Measurements from ENCODE around the gene APCDD1L.

Gene APCDD1L

DNA sequence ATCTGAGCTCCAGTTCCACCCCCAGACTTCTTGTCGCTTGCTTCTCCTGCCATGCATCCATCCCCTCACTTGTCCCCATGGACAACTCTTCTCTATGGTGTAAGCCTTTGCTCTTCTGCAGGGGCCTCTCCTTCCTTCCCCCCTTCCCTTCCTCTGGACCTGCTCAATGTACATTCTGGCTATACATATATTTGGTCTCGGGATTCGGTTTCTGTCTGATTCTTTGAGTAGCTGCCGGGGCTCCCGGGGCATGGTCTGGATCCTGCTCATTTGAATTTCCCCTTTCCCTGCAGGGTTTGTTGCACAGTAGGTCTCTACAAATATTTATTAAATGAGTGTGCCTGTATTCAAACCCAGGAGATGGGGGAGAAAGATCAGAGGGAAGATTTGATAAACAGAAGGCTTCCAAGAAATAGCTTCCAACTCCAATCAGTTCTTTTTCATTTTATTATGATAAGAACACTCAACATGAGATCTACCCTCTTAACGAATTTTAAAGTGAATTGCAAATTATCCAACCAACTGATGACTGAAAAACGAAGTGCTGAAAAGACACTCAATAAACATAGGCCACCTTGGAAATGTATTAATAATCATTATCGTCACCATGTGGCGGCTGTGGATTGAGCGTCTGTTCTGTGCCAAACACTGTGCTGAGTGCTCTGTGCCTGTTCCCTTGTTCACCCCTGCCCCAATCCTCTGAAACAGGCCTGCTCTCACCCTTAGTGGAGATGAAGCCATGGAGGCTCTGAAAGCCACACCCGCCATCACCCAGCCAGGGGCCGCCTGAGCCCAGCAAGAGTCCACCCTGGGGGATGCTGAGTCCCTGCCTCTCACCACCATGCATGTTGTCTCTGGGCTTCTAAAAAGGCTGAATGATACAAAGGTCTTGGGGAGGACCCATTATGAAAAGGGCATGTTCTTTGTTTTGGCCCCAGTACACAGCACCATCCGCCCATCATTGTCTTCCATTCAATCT is 34.3 kb upstream of the APCDD1L start:
- H3K4me3 ChIP-seq (ENCODE audit: control insufficient read depth, low read depth, low read length): no peak overlapping the region
- TF ChIP-seq CTCF (conservative IDR thresholded peaks at IDR 0.05; ENCODE audit: control insufficient read depth, insufficient read depth, low read depth, low read length): no peak
- DNase-seq (ENCODE audit: low read depth): no peak

DNA sequence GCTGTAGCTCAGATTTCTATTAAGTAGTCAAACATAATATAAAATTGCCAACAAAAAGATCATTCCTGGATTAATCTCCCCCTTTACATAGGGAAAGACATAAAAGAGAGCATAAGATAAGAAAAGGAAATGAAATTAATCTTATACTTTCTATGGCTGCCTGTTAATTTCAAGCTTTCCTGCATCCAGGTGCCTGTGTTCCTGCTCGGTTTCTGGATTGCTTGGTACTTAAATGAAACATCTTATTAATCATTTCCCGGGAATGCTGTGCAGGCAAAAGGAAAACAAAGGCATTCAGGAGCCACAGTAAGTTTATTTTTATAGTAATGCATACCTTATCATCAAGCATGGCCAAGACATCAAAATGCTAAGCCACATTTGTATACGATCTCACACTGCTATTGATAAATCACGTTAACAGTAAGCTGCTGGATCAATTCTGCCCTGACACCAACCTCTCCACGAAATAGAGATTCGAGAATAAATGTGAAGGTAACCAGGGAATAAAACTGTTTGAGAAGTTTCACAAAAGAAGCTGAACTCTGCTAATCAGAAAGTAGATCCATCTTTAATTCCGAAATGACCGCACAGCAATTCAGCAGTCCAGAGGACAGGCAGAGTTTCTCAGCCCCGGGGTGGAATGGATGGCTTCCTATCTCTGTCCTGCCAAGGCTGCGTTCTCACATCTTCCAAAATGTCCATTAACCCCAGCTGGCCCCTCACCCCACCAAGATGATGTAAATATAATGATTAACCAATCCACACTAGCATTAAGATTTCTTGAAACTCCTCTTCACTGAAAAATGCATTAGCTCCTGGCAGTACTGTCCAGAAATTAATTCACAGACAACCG is 32.6 kb upstream of the APCDD1L start:
- H3K4me3 ChIP-seq (ENCODE audit: control insufficient read depth, low read depth, low read length): no peak overlapping the region
- no peak for TF ChIP-seq CTCF (conservative IDR thresholded peaks at IDR 0.05; ENCODE audit: control insufficient read depth, insufficient read depth, low read depth, low read length)
- DNase-seq (ENCODE audit: low read depth): no peak

DNA sequence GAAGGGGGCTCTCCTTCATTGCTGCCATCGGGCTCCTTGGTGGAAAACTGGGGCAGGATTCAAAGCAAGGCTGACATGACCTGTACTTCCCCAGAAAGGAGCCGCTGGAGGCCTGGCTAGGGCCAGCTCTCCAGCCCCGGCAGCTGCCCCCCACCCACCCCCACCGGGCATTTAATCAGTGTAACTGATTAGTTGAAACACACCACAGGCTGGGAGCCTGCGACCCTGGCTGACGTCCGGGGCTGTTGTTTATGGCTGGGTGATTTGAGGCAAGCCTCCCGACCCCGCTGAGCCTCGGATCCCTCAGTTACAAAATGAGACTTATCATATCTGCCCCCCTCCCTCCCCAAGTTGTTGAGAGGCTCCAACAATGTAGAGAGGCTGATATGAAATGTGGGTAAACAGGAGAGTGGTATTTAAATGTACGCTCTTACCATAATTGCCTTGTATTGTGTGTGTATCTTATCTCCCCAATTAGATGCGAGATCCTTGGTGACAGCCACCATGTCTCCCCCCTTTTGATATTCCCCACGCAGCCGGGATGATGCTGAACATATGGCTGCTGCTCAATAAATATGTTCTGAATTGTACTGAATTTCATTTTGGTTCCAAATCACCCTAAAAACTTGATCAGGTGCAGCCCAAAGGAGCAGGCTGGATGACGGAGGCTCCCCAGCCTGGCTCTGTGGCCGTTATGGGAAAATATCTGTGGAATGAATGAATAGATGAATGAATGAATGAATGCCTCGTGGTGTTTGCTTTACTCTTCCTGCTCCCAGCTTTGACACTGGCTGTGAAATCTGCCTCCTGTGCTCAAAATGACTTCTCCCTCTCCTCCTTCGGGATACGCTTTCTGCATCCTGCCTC is 31.8 kb upstream of the APCDD1L start:
- TF ChIP-seq CTCF (conservative IDR thresholded peaks at IDR 0.05; ENCODE audit: control insufficient read depth, insufficient read depth, low read depth, low read length): no peak
- DNase-seq (ENCODE audit: low read depth): no peak
- H3K4me3 ChIP-seq (ENCODE audit: control insufficient read depth, low read depth, low read length): no peak overlapping the region

GRCh38 chr20:58546416-58546711 is 31.2 kb upstream of the APCDD1L start:
- H3K4me3 ChIP-seq (ENCODE audit: control insufficient read depth, low read depth, low read length): no peak overlapping the region
- no peak for TF ChIP-seq CTCF (conservative IDR thresholded peaks at IDR 0.05; ENCODE audit: control insufficient read depth, insufficient read depth, low read depth, low read length)

DNA sequence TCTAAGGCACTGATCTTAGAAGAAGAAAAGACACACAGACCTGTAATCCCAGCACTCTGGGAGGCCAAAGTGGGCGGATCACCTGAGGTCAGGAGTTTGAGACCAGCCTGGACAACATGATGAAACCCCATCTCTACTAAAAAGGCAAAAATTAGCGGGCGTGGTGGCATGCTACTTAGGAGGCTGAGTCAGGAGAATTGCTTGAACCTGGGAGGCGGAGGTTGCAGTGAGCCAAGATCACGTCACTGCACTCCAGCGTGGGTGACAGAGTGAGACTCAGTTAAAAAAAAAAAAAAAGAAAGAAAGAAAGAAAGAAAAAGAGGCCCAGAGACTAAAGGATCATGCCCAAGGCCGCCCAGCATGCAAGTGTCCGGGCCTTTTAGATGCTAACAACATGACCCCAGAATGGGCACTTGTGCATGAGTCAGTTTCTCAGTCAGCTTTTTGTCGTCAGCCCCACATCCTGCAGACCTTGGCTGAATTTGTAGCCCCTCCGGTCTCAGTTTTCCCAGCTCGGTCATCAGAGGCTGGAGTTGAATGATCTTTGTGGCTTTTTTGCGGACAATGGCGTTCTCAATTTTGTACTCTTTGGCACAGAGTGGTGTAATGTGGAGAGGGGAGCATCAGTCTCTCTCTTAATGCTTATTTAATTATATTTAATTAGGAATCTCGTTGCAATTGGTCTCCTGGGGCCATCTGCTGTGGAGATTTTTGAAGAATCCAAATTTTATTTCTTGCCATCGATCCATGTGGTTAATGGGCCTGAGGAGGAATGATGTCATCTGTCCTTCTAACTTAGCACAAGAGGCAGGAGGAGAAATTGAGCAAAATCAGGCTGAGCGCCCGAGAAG is 30.6 kb upstream of the APCDD1L start:
- peak; percentile 67 for DNase-seq (ENCODE audit: low read depth)
- TF ChIP-seq CTCF (conservative IDR thresholded peaks at IDR 0.05; ENCODE audit: control insufficient read depth, insufficient read depth, low read depth, low read length): no peak

More at GRCh38 chr20:58546416-58546711, 31.2 kb upstream of the APCDD1L start:
- DNase-seq (ENCODE audit: low read depth): no peak

More for the DNA sequence above, 30.6 kb upstream of the APCDD1L start:
- no peak overlapping the region for H3K4me3 ChIP-seq (ENCODE audit: control insufficient read depth, low read depth, low read length)

Measured in fibroblast of mammary gland (primary cell).